GM21447 (cell line): ENCODE data around the gene ARHGAP45.

Source experiments
- ATAC-seq: cut with Tn5 transposase; IDR thresholded peaks from one replicate; pipeline ENCODE4 v1.9.1; 2021; ENCODE audit not compliant: unreplicated experiment

Gene ARHGAP45

DNA sequence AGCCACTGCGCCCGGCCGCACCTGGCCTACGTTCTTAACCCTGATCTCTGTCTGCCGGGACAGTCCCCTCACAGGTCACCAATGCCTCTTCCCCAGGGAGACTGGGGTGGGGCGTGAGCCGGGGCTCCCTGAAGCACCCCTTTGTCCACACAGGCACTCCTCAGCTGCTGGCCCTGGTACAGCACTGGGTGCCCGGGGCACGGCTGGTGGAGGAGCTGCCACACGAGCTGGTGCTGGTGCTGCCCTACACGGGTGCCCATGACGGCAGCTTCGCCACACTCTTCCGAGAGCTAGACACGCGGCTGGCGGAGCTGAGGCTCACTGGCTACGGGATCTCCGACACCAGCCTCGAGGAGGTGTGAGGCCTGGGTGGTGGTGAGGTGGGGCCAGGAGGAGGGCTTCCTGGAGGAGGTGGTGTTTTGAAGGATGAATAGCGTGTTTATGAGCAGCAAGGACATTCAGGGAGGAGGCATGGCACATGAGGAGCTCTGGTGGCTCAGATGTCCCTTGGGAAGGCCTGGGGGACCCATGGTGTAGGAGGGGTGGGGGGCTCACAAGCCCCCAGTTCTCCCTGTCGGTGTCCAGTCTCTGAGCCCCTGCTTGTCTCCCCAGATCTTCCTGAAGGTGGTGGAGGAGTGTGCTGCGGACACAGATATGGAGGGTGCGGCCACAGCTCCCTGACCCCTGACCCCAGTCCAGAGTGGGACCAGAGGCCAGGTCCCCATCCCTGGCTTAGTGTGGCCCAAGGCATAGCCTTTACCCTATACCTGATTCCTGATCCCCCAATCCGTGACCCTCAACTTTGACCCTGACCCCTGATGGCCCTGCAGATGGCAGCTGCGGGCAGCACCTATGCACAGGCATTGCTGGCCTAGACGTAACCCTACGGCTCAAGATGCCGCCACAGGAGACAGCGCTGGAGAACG lies 13.5 kb upstream of the ARHGAP45 start:
- no peak for ATAC-seq

DNA sequence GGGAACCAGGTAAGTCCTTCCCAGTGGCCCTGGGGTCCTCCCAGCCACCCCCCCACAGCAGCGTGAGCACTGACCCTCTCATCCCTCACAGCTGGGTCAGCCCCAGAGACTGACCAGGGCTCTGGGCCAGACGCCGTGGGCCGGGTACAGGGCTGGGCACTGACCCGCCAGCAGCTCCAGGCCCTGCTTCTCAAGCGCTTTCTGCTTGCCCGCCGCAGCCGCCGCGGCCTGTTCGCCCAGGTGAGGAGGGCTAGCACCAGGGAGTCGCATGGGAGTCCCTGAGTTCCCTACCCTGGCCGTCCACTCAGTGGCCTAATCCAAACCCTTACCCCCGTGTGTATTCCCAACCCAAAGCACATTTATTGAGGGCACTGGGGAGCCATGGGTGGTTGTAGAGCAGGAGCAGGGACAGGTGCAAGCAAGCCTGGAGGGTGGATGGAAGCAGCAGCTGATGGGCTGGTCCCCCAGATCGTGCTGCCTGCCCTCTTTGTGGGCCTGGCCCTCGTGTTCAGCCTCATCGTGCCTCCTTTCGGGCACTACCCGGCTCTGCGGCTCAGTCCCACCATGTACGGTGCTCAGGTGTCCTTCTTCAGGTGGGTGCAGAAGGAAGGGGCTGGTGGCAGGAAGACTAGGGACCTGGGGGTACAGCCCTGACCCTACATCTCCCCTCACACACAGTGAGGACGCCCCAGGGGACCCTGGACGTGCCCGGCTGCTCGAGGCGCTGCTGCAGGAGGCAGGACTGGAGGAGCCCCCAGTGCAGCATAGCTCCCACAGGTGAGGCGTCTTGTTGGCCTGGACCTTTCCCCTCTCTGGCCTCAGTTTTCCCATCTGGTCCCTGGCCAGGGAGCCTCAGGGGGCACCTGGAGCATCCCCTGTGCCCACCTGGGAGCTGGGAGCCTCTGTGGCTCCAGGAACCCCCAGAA lies 12.6 kb upstream of the ARHGAP45 start:
- no peak for ATAC-seq

DNA sequence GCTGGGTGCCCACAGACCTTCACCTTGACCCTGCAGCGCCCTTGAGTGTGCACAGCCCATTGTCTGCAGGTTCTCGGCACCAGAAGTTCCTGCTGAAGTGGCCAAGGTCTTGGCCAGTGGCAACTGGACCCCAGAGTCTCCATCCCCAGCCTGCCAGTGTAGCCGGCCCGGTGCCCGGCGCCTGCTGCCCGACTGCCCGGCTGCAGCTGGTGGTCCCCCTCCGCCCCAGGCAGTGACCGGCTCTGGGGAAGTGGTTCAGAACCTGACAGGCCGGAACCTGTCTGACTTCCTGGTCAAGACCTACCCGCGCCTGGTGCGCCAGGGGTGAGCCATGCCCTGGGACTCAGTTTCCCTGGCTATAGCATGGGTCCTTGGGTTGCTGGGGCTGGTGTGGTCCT lies 11.9 kb upstream of the ARHGAP45 start:
- no peak for ATAC-seq

DNA sequence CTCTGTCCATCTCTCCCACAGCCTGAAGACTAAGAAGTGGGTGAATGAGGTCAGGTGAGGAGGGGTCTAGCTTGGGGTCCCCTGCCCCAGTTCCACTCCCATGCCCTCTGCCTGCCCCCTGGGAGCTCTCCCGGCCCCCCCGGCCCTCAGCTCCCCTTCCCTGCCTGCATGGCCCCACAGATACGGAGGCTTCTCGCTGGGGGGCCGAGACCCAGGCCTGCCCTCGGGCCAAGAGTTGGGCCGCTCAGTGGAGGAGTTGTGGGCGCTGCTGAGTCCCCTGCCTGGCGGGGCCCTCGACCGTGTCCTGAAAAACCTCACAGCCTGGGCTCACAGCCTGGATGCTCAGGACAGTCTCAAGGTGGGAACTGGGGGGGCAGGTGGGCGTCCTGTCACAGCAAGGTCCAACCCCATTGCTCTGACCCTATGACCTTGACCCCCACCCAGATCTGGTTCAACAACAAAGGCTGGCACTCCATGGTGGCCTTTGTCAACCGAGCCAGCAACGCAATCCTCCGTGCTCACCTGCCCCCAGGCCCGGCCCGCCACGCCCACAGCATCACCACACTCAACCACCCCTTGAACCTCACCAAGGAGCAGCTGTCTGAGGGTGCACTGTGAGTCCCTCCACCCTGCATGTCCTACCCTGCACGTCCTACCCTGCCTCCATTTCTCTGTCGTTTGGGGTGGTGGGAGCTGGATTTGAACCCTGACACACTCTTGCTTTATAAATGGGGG lies 10.9 kb upstream of the ARHGAP45 start:
- no peak for ATAC-seq

DNA sequence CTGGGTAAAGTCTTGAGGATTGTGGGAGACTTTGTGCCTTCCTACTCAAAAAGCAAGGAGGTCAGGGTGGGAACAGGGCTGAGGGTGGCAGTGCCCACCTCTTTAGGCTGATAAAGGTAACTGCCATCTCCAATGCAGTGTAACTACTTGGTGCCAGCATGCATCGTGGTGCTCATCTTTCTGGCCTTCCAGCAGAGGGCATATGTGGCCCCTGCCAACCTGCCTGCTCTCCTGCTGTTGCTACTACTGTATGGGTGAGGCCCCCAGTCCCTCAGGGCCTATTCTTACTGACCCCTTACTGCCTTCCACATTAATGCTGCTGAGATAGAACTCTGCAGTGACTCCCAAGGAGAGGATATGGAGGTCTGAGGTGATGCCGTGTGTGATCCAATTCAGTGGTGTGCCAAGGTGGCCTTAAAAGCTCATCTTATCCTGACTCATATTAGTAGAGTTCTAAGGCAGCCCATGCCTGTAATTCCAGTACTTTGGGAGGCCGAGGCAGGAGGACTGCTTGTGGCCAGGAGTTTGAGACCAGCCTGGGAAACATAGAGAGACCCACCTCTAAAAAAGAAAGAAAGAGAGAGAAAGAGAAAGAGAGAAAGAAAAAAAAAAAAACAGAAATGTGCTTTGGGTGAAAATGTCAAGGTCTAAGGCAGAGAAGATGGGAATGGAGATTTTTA lies 9.7 kb upstream of the ARHGAP45 start:
- no peak for ATAC-seq

DNA sequence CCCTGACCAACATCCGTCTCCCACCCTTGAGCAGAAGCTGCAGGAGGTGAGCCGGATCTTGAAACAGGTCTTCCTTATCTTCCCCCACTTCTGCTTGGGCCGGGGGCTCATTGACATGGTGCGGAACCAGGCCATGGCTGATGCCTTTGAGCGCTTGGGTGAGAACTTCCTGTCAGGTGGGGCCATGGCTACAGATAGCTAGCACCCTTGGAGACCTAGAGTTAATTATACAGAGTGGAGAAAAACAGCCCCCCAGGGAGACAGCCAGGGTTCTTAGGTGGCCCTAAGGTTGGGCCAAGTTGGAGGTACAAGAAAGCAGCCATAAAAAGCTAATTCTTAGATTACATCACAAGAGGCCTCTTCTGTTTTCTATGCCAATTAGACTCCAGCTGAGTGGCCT lies 8.9 kb upstream of the ARHGAP45 start:
- ATAC-seq = no peak

DNA sequence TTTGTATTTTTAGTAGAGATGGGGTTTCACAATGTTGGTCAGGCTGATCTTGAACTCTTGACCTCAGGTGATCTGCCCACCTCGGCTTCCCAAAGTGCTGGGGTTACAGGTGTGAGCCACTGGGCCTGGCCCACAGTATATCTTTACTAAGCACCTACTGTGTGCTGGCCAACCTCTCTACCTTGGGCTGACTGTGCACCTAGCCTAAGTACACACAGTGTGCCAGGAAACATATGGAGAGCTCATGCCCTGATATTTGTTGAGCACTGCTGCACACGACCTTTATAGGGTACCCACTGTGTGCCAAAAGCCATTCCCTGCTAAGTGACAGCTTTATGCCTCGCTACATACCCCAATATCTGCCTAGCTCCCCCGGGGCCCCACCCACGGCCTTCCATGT lies 6.3 kb upstream of the ARHGAP45 start:
- ATAC-seq = no peak

DNA sequence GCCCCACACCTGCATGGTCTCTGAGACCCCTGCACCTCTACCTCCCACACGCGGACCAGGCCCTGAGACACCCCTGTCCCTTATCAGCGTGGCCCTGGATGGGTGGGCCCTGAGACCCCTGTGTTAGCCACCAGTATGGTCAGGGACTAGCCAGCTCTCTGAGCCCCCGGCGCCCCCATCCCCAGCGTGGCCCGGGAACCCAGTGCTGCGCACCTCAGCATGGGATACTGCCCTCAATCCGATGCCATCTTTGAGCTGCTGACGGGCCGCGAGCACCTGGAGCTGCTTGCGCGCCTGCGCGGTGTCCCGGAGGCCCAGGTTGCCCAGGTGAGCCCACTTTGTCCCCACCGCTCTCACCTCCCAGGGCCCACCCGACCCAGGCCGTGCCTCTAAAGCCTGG lies 5.0 kb upstream of the ARHGAP45 start:
- ATAC-seq = no peak

DNA sequence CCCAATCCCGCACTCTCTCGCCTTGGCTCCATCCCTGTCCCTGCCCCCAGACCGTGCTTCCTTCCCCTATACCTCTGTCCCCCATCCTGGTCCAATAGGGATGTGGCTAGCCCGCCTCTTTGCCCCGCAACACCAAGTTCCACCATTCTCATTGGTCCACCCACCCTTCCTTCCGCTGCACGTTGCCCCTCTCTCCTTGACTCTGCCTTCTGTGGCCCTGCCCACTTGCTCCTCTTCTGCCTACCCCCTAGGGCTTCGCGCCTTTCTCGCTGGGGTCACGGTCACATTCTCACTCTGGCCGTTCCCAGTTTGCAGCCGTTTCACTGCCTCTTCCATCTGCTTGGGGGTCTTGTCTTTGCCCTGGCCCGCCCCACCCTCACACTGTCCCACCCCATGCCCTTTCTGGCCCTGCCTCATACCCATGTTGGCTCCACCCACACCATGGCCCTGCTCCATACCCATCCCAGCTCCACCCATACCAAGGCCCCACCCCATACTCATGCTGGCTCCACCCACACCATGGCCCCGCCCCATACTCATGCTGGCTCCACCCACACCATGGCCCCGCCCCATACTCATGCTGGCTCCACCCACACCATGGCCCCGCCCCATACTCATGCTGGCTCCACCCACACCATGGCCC lies 4.5 kb upstream of the ARHGAP45 start:
- ATAC-seq = no peak

DNA sequence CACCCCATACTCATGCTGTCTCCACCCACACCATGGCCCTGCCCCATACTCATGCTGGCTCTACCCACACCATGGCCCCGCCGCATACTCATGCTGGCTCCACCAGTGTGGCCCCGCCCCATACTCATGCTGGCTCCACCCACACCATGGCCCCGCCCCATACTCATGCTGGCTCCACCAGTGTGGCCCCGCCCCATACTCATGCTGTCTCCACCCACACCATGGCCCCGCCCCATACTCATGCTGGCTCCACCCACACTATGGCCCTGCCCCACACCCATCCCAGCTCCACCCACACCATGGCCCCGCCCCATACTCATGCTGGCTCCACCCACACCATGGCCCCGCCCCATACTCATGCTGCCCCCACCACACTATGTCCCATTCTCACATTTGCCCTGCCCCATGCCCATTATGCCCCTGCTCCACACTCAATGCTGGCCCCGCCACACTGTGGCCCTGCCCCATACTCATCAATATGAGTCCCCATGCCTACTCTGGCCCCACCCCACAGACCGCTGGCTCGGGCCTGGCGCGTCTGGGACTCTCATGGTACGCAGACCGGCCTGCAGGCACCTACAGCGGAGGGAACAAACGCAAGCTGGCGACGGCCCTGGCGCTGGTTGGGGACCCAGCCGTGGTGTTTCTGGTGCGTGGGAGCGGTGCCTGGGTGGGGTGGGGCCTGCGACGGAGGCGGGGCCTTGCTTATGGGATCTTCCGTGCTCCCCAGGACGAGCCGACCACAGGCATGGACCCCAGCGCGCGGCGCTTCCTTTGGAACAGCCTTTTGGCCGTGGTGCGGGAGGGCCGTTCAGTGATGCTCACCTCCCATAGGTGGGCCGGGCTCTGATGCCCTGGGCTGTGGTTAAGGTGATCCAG lies 3.7 kb upstream of the ARHGAP45 start:
- ATAC-seq = no peak

DNA sequence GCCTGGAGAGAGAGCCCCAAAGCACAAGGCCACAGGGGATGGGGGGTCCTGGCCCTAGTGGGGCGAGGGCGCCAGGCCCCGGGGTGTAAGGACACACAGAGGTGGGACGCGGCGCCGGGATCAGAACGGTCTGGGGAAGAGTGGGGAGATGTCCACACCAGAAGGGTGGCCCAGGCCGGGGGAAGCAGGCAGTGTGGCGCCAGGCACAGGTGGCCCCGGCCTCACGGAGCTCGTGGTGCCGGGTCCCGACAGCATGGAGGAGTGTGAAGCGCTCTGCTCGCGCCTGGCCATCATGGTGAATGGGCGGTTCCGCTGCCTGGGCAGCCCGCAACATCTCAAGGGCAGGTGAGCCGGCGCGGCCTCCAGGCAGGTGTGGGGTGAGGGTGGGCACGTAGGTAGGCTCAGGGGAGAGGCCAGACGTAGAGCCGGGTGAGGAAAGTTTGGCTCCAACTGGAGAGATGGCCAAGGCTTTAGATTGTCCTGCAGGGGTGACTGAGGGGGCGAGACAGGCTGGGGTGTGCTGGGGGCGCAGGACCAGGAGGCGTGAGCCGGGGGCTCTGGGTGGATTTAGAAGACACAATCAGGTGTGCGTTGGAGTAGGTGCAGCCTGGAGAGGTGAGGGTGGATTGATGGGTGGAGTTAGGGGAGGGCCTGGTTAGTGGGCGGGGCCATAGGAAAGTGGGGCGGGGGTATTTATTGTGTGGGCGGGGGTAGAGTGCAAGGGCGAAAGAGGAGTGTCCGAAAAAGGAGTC lies 2.9 kb upstream of the ARHGAP45 start:
- ATAC-seq = no peak

DNA sequence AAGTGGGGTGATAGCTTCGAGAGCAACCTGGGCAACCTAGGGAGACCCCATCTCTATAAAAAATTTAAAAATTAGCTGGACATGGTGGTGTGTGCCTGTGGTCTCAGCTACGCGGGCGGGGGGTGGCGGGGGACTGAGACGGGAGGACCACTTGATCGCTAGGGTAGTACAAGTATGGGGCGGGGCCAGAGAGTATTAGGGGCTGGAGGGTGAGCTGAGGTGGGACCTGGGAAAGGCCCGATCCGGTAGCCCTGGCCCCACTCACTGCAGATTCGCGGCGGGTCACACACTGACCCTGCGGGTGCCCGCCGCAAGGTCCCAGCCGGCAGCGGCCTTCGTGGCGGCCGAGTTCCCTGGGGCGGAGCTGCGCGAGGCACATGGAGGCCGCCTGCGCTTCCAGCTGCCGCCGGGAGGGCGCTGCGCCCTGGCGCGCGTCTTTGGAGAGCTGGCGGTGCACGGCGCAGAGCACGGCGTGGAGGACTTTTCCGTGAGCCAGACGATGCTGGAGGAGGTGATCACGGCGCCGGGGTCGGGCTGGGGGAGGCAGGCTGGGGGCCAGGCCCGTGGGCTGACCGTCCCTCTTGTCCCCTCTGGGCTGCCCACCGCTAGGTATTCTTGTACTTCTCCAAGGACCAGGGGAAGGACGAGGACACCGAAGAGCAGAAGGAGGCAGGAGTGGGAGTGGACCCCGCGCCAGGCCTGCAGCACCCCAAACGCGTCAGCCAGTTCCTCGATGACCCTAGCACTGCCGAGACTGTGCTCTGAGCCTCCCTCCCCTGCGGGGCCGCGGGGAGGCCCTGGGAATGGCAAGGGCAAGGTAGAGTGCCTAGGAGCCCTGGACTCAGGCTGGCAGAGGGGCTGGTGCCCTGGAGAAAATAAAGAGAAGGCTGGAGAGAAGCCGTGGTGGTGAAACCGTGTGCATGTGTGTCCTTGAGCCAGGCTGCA lies 2.0 kb upstream of the ARHGAP45 start:
- ATAC-seq = no peak

DNA sequence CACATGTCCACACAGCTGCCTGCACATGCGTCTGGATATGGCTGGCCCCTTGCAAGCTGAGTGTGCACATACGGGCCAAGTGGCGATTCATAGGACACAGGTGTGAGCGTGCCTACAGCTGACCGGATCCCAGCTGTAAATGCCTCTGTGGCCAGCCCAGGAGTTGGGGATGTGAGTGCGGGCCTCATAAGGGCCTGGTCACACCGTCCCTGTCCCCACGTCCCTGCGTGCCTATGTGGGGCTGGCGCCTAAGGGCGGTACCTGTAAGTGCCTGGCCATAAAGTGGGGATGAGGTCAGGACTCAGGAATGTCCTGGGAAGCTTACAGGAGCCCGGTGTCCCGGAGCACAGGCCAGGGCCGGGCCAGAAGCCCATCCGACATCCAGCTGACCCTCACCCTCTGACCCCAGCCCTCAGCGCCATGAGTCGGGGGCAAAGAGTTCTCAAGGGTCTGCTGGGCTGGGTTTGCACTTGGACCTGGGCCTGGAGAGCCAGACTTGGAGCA lies 1.3 kb upstream of the ARHGAP45 start:
- ATAC-seq = no peak

DNA sequence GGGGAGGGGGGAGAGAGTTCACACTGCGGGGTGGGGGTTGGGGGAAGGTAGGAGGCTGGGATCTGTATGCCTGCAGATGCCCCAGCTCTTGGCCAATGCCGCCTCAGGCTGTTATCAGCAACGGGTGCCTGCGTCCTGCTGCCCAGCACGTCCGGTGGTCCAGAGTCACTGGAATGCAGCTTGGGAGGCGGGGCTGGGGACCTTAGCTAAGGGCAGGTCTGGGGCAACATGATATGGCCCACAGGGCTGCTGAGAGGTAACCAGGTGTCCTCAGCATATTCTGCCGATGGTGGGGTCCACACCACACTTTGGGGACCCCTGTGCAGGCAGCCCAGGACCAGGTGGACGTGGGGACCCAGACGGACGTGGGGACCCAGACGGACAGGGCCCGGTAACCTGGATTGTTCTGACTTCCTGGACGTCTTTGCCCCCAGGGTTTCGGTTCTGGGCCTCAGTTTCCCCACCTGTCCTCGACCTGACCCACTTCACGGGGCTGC lies 668 bp upstream of the ARHGAP45 start:
- ATAC-seq = no peak

DNA sequence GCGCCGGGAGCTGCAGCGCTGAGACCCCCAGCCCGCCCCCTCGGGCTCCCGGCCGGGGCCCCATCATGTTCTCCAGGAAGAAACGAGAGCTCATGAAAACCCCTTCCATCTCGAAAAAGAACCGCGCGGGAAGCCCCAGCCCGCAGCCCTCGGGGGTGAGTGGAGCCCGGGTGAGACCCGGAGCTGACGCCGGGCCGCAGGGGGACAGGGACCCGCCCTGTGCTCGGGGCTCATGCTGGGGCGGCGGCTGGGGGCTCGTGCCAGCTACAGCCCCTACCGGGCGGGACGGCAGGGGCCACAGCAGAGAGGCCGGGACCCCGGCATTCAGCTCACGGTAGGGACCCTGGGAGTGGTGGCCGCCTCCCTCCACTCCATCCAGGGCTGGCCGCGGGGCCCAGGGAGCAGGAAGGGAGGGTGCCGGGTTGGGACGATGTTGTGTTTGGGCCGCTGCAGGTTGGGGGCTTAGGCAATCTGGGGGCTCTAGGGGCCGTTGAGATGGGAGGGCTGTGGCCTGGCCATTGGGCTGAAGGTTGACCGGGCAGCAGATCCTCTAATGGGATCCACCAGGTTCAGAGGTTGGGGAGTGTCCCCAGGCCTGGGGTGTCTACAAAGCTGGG lies 482 bp downstream of the ARHGAP45 start:
- ATAC-seq = no peak
